ENCODE data around the gene COL6A1.

The COL6A1 gene

GRCh38 chr21:45937721-45938452 lies 43.7 kb upstream of the COL6A1 start:
- H3K4me3 ChIP-seq (ENCODE audit: low read depth, low read length), result no peak overlapping the region
- H3K27me3 ChIP-seq (ENCODE audit: insufficient read depth, low read depth, severe bottlenecking), result no peaks in the 10 kb centered on the region
- H3K36me3 ChIP-seq, result no peaks in the 10 kb centered on the region
- peaks cover 28% of the 10 kb centered on the region for H3K9me3 ChIP-seq (ENCODE audit: severe bottlenecking)
- TF ChIP-seq, protein P1, sequence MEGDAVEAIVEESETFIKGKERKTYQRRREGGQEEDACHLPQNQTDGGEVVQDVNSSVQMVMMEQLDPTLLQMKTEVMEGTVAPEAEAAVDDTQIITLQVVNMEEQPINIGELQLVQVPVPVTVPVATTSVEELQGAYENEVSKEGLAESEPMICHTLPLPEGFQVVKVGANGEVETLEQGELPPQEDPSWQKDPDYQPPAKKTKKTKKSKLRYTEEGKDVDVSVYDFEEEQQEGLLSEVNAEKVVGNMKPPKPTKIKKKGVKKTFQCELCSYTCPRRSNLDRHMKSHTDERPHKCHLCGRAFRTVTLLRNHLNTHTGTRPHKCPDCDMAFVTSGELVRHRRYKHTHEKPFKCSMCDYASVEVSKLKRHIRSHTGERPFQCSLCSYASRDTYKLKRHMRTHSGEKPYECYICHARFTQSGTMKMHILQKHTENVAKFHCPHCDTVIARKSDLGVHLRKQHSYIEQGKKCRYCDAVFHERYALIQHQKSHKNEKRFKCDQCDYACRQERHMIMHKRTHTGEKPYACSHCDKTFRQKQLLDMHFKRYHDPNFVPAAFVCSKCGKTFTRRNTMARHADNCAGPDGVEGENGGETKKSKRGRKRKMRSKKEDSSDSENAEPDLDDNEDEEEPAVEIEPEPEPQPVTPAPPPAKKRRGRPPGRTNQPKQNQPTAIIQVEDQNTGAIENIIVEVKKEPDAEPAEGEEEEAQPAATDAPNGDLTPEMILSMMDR (IDR thresholded peaks at IDR 0.05; ENCODE audit: low read depth, low read length), result no peak
- no peak for DNase-seq
- H3K27ac ChIP-seq, result no peak overlapping the region

- Histone ChIP-seq H3K4me3 (ENCODE audit: low read depth, low read length) (no peak overlapping the region), H3K27me3 (ENCODE audit: insufficient read depth, low read depth, severe bottlenecking) (no peaks in the 10 kb centered on the region), H3K9me3 (ENCODE audit: severe bottlenecking) (peaks cover 28% of the 10 kb centered on the region), H3K36me3 (no peaks in the 10 kb centered on the region), H3K27ac (no peak overlapping the region)
- TF ChIP-seq, protein P1 (IDR thresholded peaks at IDR 0.05; ENCODE audit: low read depth, low read length), result no peak
- DNase-seq, result no peak
These were observed 43.2 kb upstream of the COL6A1 start for GRCh38 chr21:45938453-45938755.

DNA sequence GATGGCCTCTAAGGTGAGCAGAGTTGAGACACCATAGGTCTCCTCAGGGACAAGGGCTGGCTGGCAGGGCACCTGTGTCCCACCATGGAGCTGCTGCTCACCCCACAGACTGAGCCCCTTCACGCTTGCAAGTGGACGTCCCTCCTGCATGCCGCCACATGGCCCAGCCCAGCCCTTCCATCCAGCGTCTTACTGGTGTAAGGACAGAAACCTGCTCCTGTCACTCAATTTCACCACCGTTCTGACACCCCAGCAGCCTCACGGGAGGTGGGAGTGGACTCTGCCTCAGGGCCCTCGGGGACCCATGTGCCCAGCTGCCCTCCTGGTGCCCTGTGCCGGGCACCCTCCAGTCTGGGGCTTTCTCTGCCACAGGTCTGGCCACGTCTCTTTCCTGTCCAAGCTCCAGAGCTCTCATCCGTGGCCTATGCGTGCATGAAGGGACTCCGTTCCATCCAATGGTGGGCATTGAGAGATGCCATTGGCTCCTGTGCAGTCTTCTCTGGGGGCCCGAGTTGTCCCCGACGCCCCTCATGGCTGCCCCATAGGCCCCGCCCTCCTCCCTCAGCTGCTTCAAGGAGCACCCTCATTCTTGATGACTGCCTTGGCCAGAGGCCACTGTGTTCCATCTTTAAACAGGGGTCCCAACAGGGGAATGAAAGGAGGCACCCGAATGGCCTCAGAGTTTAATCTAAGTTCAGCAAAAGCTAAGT lies 42.6 kb upstream of the COL6A1 start:
- DNase-seq, result no peak
- H3K4me3 ChIP-seq (ENCODE audit: low read depth, low read length), result no peak overlapping the region
- H3K27me3 ChIP-seq (ENCODE audit: insufficient read depth, low read depth, severe bottlenecking), result no peaks in the 10 kb centered on the region
- TF ChIP-seq, protein P1 (IDR thresholded peaks at IDR 0.05; ENCODE audit: low read depth, low read length), result no peak
- H3K9me3 ChIP-seq (ENCODE audit: severe bottlenecking), result peaks cover 24% of the 10 kb centered on the region
- no peak overlapping the region for H3K27ac ChIP-seq
- no peaks in the 10 kb centered on the region for H3K36me3 ChIP-seq

GRCh38 chr21:45939521-45940045 lies 42.0 kb upstream of the COL6A1 start:
- H3K4me3 ChIP-seq (ENCODE audit: low read depth, low read length), result no peak overlapping the region
- peaks cover 23% of the 10 kb centered on the region for H3K9me3 ChIP-seq (ENCODE audit: severe bottlenecking)
- no peaks in the 10 kb centered on the region for H3K27me3 ChIP-seq (ENCODE audit: insufficient read depth, low read depth, severe bottlenecking)
- no peaks in the 10 kb centered on the region for H3K36me3 ChIP-seq
- H3K27ac ChIP-seq, result no peak overlapping the region
- TF ChIP-seq, protein P1 (IDR thresholded peaks at IDR 0.05; ENCODE audit: low read depth, low read length), result no peak
- DNase-seq, result no peak

- Histone ChIP-seq H3K27ac (no peak overlapping the region), H3K4me3 (ENCODE audit: low read depth, low read length) (no peak overlapping the region), H3K27me3 (ENCODE audit: insufficient read depth, low read depth, severe bottlenecking) (no peaks in the 10 kb centered on the region), H3K9me3 (ENCODE audit: severe bottlenecking) (peaks cover 18% of the 10 kb centered on the region), H3K36me3 (no peaks in the 10 kb centered on the region)
- TF ChIP-seq, protein P1 (IDR thresholded peaks at IDR 0.05; ENCODE audit: low read depth, low read length), result no peak
- no peak for DNase-seq
These were observed 41.5 kb upstream of the COL6A1 start for GRCh38 chr21:45940091-45940490.

Data from WERI-Rb-1 (cell line).